Suppressor macrophage treated with lipopolysaccharide for 1 hour (primary cell): ENCODE data around the gene LRRC63.
"Not testable (repeated sequence)": the region's sequence is repeated elsewhere in the genome, so short reads cannot be mapped to it uniquely, and the experiment has no call there.

ENCODE experiments used
- DNase-seq, 3 donors: peaks; one replicate each; pipeline ENCODE4 v3.0.0-alpha.2; 2020 to 2022

Gene LRRC63, protein sequence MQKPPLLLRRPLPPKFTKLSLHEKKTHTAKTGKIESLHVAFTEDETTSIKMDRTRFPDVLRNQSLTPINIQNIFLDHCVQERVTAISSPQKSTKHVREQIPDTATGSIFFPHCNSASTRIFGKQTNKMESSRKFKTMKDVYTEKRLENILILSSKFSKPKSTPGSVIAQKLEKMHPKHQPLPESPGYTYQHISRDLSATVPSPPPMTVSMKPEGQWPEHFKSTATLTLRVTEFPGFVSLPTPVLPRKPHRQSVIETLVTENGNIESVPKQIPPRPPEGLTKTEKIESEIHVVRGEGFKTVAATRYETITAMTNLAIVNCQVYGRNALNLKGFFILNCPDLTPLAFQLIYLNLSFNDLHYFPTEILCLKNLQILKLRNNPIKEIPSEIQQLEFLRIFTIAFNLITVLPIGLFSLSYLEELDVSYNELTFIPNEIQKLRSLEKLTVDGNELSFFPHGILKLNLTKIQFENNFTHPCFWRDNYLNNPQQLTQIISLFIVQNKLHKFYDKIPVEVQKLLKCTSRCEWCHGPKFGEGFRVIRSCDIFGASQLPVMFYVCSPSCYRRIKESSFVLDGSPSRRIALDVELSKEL

DNA sequence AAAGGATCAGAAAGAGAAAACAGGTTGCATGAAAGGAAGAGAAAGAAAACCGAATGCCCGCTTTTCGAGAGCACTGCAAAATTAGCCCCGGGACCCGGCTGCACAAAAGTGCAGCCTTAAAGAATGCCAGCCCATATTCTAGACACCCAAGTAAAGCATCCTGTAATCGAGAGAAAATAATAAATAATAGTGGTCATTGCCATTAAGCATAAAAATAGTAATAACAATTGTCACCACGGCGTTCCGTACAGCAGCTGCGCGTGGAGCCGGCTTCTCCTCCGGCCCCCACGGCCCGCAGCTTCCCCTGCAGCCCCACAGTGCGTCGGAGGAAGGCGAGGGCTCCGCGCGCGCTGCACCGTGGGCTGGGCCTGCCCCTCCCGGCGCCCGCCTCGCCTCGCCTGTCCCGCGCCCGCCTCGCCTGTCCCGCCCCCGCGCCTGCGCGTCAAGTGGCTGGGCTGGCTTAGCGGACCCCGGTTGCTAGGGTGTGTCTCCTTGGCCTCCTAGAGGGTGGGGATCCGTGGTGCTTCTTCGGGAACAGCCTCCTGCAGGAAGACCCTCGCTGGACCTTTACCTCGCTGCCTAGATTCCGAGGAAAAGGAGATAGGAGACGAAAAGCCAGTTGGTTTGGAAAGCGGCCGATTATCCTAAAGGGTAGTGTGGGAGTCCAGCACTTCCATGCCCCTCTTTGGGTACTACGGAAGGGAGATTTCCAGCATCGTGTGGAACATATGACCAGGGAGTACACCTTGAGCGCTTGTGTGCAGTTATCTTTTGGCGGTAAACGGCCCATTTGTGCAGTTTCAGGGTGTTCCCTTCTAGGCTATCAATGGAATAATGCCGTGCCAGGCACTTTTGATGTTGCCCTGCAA is at the start of gene LRRC63:
Gene LRRC63 (plus strand): TSS at position 446 of the 869 bp plus-strand sequence. CDS start 1,107 bp downstream, outside the sequence.
- peak; percentile 86 to 96 (median 94) for DNase-seq

DNA sequence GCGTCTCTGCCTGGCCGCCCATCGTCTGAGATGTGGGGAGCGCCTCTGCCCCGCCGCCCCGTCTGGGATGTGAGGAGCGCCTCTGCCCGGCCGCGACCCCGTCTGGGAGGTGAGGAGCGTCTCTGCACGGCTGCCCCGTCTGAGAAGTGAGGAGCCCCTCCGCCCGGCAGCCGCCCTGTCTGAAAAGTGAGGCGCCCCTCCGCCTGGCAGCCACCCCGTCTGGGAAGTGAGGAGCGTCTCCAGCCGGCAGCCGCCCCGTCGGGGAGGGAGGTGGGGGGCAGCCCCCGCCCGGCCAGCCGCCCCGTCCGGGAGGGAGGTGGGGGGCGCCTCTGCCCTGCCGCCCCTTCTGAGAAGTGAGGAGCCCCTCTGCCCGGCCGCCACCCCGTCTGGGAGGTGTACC is 49.0 kb upstream of the LRRC63 start:
- not testable (repeated sequence) for DNase-seq

DNA sequence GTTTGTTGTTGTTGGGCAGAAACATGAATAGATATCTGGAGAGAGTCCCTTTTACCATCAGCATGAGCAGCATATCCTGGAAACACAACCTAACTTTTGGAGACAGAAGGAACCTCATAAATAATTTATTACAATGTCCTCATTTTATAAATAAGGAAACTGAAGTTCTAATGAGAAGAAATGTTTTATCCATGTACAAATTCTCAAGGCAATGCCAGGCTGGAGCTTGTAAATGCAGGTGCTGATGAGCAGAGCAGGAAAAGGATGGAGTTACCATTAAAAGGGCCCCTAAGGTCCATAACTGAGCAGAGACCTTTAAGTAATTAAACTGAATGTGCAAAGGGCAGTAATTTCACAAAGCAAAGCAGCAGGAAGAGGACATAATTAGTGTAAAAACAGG is 47.1 kb upstream of the LRRC63 start:
- DNase-seq, result no peak

DNA sequence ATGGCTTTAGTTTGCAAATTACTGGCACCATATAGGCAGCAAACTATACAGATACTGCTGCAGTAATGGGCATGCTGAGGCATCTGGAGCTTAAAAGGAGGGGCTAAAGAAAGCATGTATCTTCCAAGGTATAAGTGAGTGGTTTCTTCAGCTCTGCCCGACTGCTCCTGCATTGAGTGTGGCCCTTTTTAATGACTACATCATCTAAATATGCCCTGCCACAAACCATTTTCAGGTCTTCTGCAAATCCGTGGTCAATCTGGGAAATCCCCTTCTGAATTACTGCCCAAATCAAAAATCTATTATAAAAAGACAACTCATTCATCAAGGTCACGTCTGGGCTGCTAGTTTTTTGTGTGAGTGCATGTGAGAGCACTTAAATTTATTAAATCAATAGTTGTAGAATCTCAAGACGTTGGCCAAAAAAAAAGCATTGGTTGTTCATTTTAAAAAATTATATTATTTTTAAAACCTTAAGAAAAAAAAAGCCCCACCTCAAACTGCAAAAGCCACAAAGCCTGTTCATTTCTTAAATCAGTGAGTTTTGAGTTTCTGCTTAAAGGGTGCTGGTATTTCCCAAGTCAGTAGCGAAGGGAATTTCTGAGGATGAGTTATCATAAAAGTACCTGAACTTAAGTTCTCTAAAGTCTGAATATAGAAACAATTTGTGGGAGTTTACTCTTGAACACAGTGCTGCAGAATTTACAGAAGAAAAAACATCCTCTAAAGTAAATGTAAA is 46.1 kb upstream of the LRRC63 start:
- DNase-seq, result peak; percentile 77 to 95 (median 92)

DNA sequence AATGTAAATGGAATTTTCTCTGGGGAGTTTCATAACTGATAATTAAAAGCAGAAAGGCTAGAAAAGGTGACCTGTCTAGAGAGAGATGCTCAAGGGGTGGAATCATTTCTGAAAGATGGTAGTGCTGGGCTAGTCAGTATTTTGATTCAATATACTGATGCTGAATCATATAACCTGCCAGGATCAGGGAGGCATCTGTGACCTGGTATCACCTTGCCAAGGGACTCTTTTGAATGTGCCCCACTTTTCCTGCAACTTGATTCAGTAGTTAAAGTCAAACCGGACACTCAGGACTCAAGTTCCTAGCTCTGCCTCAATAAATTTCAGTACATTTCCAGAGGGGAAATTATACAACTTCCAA is 45.5 kb upstream of the LRRC63 start:
- DNase-seq, result no peak

DNA sequence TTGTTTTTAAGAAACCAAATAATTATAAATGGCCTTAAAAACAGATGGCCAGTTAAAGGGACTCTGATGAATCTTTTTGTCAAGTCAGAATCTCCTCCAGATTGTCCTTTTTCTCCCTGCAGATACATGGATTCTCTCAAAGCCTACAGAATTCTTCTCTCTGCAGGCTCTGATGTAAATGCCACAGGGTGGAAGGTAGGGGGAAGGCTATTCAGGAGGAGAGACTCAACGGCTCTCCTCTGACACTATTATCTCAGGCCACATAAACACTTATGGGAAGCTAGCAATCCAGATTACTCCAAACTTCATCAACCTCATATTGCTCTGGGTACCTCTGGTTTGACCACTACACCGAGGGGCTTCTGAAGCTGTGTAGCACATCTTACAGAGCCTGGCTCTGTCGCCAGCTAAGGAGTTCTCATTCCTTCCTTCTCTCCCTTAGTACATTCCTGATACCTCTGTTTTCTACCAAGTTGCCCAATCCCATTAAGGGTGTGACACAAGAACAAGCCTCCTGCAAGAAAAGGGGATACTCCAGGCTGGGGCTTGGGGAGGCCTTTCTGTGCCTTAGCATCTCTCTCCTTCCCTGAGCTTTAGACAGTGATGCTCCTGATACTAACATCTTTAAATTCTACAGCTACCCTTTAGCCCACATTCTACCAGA is 44.6 kb upstream of the LRRC63 start:
- DNase-seq, result no peak

DNA sequence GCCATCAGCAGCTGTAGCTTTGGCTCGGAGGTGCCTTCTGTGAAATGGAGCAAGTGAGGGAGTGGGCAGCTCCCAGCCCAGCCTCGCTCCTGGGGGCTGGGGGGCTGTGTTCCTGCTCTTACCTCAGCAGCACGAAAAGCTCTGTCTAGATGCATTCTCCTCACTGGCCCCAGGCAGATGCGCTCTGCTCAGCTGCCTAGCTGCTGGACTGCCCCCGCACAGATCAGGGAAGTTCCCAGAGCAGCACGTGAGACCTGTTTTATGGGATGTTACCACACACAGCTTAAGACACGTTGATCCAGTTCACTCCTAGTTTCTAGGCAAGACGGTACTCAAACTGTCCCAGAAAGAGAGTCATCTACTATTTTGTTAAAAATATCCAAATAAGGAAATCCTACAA is 43.4 kb upstream of the LRRC63 start:
- DNase-seq, result peak; percentile 93 to 96 (median 93)

DNA sequence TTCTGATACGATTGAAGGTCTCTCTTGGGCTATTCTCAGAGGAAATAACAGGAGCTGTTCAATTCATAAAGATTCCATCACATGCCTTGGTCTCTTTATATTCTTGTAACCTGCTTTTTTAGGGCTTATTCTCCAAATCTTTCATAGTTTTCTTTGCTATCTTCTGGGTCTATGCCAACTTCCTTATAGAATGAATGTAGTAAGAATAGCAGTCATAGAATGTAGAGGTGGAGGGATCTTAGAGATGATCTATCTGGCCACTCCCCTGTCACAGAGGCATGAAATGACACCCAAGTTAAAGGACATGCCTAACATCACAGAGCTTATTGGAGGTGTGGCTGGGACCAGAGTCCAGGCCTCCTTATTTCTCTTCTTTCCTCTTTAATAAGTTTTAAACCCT is 42.9 kb upstream of the LRRC63 start:
- DNase-seq, result peak; percentile 52 to 75 (median 75)

DNA sequence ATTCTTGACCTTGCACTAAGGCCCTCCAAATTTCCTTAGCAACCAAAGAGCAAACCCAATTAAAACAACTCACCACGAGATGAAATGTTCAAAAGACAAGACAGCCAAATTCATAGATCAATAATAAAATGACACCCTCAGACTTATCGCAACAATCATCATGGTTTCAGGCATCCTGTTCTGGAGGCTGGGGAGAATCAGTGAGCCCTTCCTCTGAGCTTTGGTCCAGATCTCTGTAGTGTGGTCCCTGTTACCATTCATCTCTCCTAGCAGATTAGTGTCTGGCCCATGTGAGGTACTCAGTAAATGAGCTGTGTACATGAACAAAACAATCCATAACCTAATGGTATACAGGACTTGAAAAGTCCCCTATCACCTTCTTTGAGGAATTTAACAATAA is 42.0 kb upstream of the LRRC63 start:
- no peak for DNase-seq

DNA sequence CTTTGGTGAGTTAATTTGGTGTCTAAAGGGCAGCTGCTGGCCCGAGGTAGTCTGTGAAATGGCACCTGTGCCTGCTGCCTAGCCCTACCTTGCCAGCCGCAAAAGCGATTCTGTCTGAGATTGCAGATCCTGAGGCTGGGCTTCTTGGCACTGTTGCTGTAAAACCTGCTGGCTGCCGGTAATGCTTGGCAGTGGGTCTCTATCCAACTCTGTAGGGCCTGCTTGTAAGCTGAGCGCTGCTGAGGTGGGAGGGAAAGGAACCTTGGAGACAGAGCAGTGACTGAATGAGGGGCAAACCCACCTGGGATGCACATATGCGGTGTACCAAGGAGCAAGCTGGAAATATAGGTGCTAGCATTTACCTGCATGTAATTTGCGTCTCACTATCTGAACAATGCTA is 41.5 kb upstream of the LRRC63 start:
- DNase-seq, result no peak

DNA sequence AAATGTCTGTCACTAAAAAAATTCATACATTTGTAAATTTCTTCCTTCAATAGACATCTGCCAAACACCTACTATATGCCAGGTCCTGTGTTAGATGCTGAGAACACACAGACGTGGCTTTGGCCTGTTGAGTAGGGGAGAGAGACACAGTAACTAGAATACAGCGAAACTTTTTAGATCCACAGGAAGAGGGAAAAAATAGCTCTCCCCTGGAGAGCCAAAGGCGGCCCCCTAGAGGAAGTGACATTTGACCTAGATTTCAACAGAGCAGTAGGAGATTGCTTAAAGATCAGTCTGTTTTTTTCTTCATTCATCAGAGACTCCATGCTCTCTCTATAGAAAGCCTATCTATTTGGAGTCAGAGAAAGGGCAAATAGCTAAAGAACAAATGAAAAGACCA is 41.0 kb upstream of the LRRC63 start:
- peak in 2 of 3 donors; percentile 47 to 50 for DNase-seq

DNA sequence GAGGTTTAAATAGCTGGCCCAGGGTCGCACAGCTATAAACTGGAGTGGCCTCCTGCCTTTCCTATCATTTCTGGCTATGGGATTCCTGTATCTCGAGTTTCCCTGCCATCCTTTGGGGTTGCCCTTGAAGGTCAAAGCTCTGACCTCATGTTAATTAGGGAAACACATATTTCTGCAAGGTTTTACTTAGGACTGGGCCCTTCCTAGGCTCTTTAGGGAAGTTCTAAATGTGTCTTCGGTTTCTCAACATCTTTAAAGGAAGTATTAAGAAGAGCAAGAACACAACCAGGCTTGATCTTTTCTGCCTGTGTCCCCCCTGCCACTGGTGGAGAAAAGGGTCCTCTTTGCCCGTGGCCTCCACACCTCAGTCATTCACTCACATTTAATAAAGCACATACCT is 40.5 kb upstream of the LRRC63 start:
- DNase-seq, result peak; percentile 72 to 90 (median 85)

DNA sequence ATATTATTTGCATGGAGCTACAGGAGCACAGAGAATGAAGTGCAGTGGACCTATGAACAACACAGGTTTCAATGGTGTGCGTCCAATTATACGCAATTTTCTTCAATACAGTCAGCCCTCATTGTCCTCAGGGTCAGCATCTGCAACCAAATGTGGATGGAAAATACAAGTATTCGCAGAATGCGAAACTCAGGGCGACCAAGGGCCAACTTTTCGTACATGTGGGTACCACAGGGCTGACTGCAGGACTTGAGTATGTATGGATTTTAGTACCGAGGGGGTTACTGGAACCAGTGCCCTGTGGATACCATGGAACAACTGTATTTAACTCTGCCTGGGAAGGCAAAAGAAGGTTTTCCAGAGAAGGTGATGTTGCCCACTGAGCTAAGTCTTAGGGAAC is 40.0 kb upstream of the LRRC63 start:
- no peak for DNase-seq

DNA sequence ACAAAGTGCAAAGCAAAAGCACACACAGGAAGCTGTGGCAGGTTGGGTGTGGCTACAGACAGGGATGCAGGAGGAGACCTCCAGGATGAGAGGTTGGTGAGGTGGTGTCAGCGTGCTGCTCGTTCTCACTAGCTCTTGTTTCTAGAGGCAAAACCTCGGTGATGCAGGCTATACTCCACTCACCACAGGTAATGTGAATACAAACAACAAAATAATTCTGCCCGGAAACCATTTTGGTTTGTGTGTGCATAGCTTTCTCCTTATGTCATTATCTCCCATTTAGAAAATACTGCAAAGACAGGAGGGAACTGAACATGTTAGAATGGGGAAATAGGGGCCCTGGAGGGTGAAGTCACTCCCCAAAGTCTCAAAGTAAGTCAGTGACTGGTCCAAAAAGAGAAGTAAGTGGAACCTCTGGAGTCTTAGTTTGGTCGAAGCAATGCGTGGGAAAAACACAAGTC is 39.2 kb upstream of the LRRC63 start:
- DNase-seq, result peak; percentile 85 to 95 (median 92)

DNA sequence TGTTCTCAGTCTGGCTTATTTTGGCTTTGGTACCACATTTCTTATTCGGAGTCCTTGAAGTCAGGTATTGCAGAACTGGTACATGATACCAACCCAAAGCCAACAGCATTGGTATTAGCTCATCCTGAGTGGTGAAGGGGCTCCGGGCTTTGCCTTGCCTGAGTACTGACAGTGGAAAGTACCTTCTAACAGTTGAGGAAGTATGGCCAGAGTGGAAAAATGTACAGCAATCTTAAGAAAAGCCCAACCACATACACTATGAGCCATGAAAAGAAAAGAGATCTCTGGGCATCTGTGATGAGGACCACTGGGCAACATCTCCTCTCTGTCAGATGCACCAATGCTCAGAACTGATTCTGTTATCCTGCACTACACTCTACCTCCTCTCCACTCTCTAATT is 38.1 kb upstream of the LRRC63 start:
- DNase-seq, result peak; percentile 87 to 95 (median 91)

DNA sequence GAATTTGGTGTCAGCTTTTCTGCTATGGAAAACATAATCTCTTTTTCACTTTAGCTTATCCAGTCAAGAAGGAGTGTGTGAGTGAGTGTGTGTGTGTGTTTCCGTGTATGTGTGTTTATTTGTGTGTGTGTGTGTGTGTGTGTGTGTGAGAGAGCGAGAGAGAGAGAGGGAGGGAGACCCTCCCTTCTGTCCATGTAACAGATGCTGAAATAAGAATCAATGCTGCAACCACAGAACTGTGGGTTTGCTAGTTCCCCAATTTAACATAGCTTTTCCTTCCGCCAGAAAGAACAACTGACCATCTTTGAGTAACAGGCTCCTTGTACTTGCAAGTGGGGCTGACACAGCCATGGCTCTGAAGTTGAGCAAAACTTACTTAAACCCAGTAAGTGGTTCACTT is 35.0 kb upstream of the LRRC63 start:
- DNase-seq, result peak; percentile 74 to 89 (median 85)

DNA sequence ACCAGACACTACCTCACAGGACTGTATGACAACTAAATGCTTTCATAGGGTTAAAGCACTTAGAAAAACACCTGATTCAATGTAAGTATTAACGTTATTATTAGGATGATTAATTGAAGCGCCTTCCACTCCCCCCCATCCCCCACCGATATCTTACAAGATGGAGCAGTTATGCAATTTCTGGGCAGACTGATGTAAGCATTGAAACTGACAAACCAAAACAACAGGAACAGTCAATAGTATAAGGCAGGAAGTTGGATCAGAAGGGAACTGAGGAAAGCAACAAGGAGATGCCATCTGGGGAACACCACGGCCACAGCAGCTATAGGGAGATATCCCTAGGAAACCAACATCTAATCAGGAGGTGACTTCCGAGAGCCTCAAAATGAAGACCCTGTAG is 33.6 kb upstream of the LRRC63 start:
- peak; percentile 72 to 77 (median 76) for DNase-seq

DNA sequence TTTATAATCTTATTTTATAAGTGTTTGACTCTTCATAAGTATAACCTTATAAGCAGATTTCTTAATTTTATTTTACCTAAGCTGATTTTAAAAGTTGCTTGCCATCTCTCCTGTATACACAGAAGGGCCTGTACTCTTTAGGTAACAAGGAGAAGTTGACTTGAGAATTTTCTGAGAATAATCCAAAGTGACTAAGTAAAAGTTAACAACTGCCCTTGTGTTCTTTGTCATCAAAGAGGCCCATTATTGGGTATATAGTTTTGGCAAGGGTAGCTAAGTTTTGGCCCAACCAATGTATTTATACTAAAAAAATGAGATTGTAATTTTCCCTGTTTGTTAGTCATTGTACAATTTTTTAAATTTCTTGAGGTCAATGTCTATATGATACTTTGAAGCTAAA is 32.9 kb upstream of the LRRC63 start:
- DNase-seq, result no peak

DNA sequence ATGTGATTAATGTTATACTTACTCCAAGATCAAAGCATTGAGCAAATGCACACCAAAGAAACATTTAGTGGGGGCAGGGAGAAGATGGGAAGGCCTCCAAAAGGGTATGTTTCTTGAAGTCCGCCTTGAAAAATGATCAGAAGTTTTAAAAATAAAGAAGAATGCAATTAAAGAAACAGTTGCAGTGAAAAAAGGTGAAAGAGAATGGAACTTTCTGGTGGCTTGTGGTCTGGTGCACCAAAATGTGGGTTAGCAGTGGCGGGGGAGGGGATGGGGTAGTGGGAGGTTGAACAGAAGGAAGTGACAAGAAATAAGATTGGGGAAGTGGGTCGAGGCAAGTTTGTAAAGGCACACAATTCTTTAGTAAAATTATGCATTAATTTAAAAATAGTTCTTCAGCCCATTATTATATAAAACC is 32.2 kb upstream of the LRRC63 start:
- peak; percentile 56 to 74 (median 64) for DNase-seq

DNA sequence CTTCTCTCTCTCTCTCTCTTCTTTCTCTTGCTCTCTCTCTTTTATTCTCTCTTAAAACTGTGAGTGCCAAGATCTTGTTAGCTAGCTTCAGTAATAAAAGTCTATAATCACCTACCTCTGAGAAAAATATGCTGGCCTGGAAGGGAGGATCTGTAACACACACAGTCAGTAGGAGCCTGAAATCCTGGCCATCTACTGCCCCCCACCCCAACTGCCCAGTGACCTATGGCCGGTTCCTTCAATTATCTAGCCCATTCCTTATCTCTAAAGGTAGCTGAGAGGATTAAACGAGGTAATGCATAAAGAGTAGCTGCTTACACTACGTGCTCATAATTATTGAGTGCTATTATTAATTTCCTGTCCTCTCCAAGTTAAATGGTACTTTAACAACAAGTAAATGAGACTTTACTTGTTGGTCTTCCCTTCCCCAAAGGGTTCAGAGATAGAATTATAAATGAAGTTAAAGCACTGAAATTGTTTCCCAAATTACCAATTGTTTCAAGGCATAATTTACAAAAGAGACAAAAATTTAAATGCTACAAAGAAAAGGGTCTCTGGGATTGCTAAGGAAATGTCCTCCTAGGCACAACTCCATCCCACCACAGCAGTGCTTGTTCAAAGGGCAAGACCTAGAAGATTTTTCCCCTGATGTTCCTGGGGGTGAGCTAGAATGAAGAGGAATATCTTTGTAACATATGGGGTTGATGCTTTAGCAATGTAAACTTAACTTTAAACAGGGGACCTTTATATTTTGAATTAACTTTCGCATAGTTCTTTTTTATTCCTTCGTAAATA is 31.6 kb upstream of the LRRC63 start:
- DNase-seq, result no peak

DNA sequence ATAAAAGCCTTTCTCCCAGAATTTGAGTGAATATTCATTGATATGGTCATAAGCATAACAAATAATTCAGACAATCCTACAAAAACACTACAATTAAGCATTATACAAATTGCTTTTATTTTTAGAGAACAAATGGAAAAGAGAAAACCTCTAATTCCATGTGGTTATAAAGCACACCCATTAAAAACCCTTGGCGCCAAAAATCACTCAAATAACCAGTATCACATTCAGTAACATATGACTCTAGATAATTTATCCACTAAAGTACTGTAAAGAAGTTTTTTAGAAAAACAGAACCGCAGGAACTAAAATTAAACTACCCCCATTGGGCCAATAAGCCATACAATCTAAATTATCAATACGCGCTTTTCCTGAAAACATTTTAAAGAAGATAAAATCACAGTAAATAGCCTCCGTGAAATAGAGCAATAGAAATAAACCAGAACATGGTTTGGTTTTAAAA is 30.3 kb upstream of the LRRC63 start:
- no peak for DNase-seq
